Esophagus squamous epithelium (tissue), 4 donors: ENCODE data around the gene MAP2K6.

Experiments
- CTCF ChIP-seq, 6 experiments: fragments of 450-650 bp in 4 of 6; fragments of 200-600 bp in 2 of 6; sonication (generic) in 2 of 6; IDR thresholded peaks; one replicate each; pipeline ENCODE4 v1.5.1; 2016 to 2019; ENCODE audit warnings: antibody characterized with exemption in 6 of 6, mild to moderate bottlenecking in 4 of 6, moderate library complexity in 4 of 6
- POLR2A ChIP-seq, 4 donors: fragments of 450-650 bp; IDR thresholded peaks; one replicate each; pipeline ENCODE4 v1.6.1; 2017; ENCODE audit warnings: antibody characterized with exemption in 4 of 4, mild to moderate bottlenecking in 4 of 4, moderate library complexity in 3 of 4

DNA sequence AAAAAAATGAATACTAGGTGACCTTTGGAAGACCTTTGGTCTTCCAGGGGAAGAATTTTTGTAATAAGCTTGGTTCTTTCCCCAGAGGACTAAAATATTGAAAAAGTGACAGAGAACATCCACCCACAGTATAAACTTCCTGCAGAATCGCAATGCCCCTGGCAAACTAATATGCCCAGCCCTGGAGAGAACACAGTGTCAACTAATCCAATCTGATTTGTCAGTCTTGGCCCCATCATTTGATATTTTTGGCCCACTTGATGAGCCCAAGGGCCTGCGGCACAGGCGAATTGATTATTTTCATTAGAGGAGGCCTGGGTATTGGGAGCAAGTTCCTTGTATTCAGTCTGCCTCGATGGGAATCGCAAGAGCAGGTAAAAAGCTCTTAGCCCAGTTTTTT, 98.4 kb downstream of the MAP2K6 start:
- TF ChIP-seq CTCF (IDR thresholded peaks at IDR 0.05): no peak
- no peak for TF ChIP-seq POLR2A (IDR thresholded peaks at IDR 0.05)
